Measurements from ENCODE around the gene SH3GL3.

Gene SH3GL3

DNA sequence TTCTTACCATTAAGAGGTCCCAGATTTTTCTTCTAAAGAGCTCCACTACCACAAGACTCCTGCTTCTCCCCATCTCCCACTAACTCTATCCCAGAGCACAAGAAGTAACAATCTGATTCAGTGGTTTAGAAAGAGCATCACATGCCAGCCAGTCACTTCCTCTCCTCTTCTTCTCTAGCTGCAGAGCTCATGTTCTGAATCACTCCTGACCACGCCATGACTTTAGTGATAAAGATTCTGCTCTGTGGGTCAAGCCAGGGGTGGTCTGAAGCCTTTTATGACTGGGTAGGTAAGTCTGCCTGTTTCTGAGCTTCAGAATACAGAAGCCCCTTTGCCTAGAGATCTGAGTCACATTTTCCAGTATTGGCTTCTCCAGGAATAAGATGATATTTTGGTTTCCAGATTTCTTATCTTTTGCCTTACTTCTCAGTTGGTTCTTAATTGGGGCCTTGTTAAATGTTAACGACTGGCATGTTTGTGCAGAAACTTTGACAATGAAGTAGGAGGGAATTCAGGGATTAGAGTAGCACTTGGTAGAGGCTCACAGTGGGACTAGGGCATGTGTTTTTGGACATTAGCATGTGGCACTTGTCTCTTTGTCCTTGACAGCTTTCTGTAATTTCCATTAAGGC is 179.1 kb downstream of the SH3GL3 start:
- TF ChIP-seq SIN3A (IDR thresholded peaks at IDR 0.05; ENCODE audit: borderline replicate concordance, insufficient read depth, low read length) (no peak), REST (IDR thresholded peaks at IDR 0.05; ENCODE audit: insufficient read depth in 1 of 2, low read depth in 2 of 2, low read length in 2 of 2) (no peak), TAF1 (IDR thresholded peaks at IDR 0.05; ENCODE audit: borderline replicate concordance, insufficient read depth, low read length) (no peak), FOXP2 (optimal IDR thresholded peaks at IDR 0.05; ENCODE audit: borderline replicate concordance, extremely low read depth, extremely low read length, insufficient read depth) (no peak), POLR2AphosphoS5 (IDR thresholded peaks at IDR 0.05; ENCODE audit: low read depth, low read length) (no peak)

DNA sequence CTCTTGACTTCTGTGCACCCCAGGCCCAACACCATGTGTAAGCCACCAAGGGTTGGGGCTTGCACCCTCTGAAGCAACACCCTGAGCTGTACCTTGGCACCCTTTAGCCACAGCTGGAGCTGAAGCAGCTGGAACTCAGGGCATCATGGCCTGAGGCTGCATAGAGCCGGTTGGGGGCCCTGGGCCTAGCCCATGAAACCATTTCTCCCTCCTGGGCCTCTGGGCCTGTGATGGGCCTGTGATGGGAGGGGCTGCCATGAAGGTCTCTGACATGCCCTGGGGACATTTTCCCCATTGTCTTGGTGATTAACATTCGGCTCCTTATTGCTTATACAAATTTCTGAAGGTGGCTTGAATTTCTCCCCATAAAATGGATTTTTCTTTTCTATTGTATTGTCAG is 184.4 kb downstream of the SH3GL3 start:
- TF ChIP-seq FOXP2 (optimal IDR thresholded peaks at IDR 0.05; ENCODE audit: borderline replicate concordance, extremely low read depth, extremely low read length, insufficient read depth), result no peak
- no peak for TF ChIP-seq SIN3A (IDR thresholded peaks at IDR 0.05; ENCODE audit: borderline replicate concordance, insufficient read depth, low read length)
- no peak for TF ChIP-seq REST (IDR thresholded peaks at IDR 0.05; ENCODE audit: insufficient read depth in 1 of 2, low read depth in 2 of 2, low read length in 2 of 2)
- TF ChIP-seq TAF1 (IDR thresholded peaks at IDR 0.05; ENCODE audit: borderline replicate concordance, insufficient read depth, low read length), result no peak
- TF ChIP-seq POLR2AphosphoS5 (IDR thresholded peaks at IDR 0.05; ENCODE audit: low read depth, low read length), result no peak

DNA sequence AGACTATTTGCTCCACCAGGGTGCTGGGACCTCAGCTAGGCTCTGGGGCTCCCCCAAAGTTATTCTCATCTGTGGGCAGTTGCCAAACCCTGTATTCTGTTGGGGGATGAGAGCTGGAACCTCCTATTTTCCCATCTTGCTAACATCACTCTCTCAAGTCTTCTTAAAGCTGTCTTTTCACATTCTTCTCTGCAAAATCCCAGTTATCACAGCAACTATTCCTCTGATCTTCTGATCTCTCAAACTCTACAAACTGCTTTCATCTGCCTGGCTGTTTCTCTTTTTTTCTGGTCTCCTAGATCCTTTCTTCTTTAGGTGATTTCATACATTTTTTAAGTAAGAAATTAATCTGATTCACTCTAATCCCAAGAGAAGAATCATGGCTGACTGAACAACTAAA is 196.1 kb downstream of the SH3GL3 start:
- TF ChIP-seq POLR2AphosphoS5 (IDR thresholded peaks at IDR 0.05; ENCODE audit: low read depth, low read length), result no peak

- TF ChIP-seq POLR2AphosphoS5 (IDR thresholded peaks at IDR 0.05; ENCODE audit: low read depth, low read length), result no peak
- no peak for TF ChIP-seq TAF1 (IDR thresholded peaks at IDR 0.05; ENCODE audit: borderline replicate concordance, insufficient read depth, low read length)
- no peak for TF ChIP-seq SIN3A (IDR thresholded peaks at IDR 0.05; ENCODE audit: borderline replicate concordance, insufficient read depth, low read length)
- no peak for TF ChIP-seq FOXP2 (optimal IDR thresholded peaks at IDR 0.05; ENCODE audit: borderline replicate concordance, extremely low read depth, extremely low read length, insufficient read depth)
- no peak for TF ChIP-seq REST (IDR thresholded peaks at IDR 0.05; ENCODE audit: insufficient read depth in 1 of 2, low read depth in 2 of 2, low read length in 2 of 2)
Observed at GRCh38 chr15:83644439-83644838, 197.3 kb downstream of the SH3GL3 start.

DNA sequence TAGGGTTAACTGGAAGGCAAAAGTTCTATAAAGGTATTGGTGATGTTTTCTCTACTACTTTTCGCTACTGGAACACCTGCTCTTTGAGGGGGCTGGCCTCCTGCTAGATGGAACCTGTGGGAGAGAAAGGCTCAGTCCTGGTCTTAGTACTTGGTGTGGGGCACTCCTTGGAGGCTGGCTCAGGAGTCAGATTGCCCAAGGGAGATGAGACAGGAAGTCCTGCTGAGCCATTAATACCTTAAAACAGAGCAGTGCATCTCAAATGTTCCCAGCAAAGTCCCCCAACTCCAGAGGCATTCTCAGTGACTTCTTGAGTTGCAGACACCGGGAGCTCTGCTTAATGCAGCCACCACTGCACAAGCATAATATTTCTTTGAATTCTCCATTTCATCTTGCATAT is 203.7 kb downstream of the SH3GL3 start:
- TF ChIP-seq SIN3A (IDR thresholded peaks at IDR 0.05; ENCODE audit: borderline replicate concordance, insufficient read depth, low read length) (no peak), FOXP2 (optimal IDR thresholded peaks at IDR 0.05; ENCODE audit: borderline replicate concordance, extremely low read depth, extremely low read length, insufficient read depth) (no peak), POLR2AphosphoS5 (IDR thresholded peaks at IDR 0.05; ENCODE audit: low read depth, low read length) (no peak), TAF1 (IDR thresholded peaks at IDR 0.05; ENCODE audit: borderline replicate concordance, insufficient read depth, low read length) (no peak), REST (IDR thresholded peaks at IDR 0.05; ENCODE audit: insufficient read depth in 1 of 2, low read depth in 2 of 2, low read length in 2 of 2) (no peak)

Data from PFSK-1 (cell line).